ENCODE measurements around the gene INAVA.

The INAVA gene

GRCh38 chr1:200892546-200892945 is 2.2 kb upstream of the INAVA start:
- H3K27ac ChIP-seq, result peak overlapping the region; percentile 77; the same call in 1 of the 2 replicates

GRCh38 chr1:200892958-200893357 is 1.7 kb upstream of the INAVA start:
- TF ChIP-seq ZFX (IDR thresholded peaks at IDR 0.05; ENCODE audit: borderline replicate concordance), result no peak
- no peak for TF ChIP-seq CTCF (IDR thresholded peaks at IDR 0.05)
- H3K27ac ChIP-seq, result no peak overlapping the region

More at GRCh38 chr1:200892546-200892945, 2.2 kb upstream of the INAVA start:
- TF ChIP-seq CTCF (IDR thresholded peaks at IDR 0.05) (no peak), ZFX (IDR thresholded peaks at IDR 0.05; ENCODE audit: borderline replicate concordance) (no peak)

DNA sequence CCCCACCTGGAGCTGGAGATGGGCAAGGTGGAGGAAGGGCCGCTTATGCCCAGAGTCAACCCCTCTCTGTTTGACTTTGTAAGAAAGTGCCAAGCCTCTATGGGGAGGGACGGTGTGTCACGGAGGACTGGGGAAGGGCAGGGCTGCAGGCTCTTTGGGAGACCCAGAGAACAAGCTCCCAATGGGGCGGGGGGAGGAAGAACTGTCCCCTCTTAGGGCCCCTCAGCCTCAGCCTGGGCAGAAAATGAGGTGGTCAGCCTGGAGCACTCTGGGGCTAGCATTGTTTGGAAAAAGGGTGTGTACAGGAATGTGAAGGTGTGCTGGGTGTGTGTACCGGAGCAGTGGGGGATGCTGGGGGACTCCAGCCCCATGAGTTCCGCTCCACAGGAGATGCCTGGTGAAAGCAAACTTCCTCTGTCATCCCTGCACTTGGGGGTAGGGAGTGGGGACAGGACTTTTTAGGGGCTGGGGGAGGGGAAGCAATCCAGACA is 1.2 kb upstream of the INAVA start:
- TF ChIP-seq CTCF (IDR thresholded peaks at IDR 0.05), result no peak
- H3K27ac ChIP-seq, result no peak overlapping the region

- peak overlapping the region; percentile 83 for H3K27ac ChIP-seq
- TF ChIP-seq CTCF (IDR thresholded peaks at IDR 0.05), result no peak
- no peak for TF ChIP-seq ZFX (IDR thresholded peaks at IDR 0.05; ENCODE audit: borderline replicate concordance)
Observed at GRCh38 chr1:200895443-200895789, 716 bp downstream of the INAVA start.

DNA sequence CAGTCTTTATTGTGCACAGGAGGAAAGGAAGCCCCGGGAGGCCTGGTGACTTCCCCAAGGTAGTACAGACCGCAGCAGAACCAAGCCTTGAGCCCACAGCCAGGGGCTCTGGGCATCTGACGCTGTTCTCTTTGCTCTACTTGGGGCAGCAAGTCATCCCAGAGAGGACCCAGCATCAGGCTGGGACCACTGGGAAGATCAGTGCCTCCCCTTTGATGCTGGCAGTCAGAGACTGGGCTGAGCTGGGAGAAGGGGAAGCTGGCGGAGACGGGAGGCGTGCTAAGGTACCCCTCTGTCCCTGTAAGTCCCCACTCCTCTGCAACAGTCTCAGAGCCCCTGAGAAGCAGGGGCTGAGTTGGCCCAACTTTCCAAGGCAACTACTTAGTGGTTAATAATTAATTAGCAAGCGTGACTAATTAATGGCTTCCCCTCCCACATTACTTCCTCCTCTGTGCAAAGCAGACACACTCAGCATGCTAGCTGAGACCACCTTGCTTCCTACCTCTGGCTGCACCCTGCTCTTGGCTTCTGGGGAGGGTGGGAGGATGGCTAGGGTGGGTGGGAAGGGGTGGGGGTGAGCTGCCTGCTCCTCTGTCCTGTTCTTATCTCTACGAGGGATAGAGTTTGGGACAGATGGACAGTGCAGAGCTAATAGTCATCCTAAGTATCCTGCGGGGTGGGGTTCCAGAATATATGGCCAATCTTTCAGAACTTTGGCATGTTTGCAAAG is 1.3 kb downstream of the INAVA start:
- TF ChIP-seq CTCF (IDR thresholded peaks at IDR 0.05) (no peak), ZFX (IDR thresholded peaks at IDR 0.05; ENCODE audit: borderline replicate concordance) (no peak)
- peak overlapping the region; percentile 83 for H3K27ac ChIP-seq

- peak overlapping the region; percentile 83 for H3K27ac ChIP-seq
- TF ChIP-seq CTCF (IDR thresholded peaks at IDR 0.05), result no peak
- TF ChIP-seq ZFX (IDR thresholded peaks at IDR 0.05; ENCODE audit: borderline replicate concordance), result no peak
Observed at GRCh38 chr1:200896531-200897196, 2.0 kb downstream of the INAVA start.

DNA sequence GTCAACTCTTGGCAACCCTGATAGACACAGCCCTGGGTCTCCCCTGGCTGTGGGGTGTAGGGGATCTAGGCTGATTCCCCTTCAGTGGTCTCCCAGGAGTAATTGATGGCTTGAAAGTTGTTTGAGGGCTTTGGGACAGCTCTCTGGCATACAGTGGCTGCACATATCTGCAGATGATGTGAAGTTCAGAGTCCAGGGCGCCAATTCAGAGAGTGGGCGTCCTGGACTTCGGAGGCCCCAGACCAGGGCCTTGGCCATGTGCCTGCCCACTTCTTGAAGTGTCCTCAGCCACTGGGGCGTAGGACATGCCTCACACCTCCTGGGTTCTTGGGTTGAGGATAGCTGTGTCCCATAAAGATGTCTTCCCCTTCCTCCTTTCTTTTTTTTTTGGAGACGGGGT is 2.6 kb downstream of the INAVA start:
- TF ChIP-seq CTCF (IDR thresholded peaks at IDR 0.05) (no peak), ZFX (IDR thresholded peaks at IDR 0.05; ENCODE audit: borderline replicate concordance) (no peak)
- H3K27ac ChIP-seq, result peak overlapping the region; percentile 83
